Measurements from ENCODE around the gene ME2.
"Not testable (repeated sequence)": the region's sequence is repeated elsewhere in the genome, so short reads cannot be mapped to it uniquely, and the experiment has no call there.

ME2 gene

GRCh38 chr18:50863840-50864375 lies 15.0 kb upstream of the ME2 start:
- Histone ChIP-seq H3K4me1 (ENCODE audit: control insufficient read depth, insufficient read depth, low read length) (no peaks in the 10 kb centered on the region), H3K4me3 (ENCODE audit: low read depth, low read length) (no peak overlapping the region), H3K27me3 (ENCODE audit: control insufficient read depth, insufficient read depth, low read length) (no peaks in the 10 kb centered on the region), H3K36me3 (ENCODE audit: control insufficient read depth, insufficient read depth, low read length) (no peaks in the 10 kb centered on the region), H3K9ac (ENCODE audit: low read depth, low read length) (no peak overlapping the region), H3K9me3 (ENCODE audit: control insufficient read depth, insufficient read depth, low read length) (no peaks in the 10 kb centered on the region)

- no peak overlapping the region for H3K9ac ChIP-seq (ENCODE audit: low read depth, low read length)
These were observed 12.2 kb upstream of the ME2 start for GRCh38 chr18:50866765-50867164.

GRCh38 chr18:50869150-50869549 lies 9.8 kb upstream of the ME2 start:
- Histone ChIP-seq H3K9me3 (ENCODE audit: control insufficient read depth, insufficient read depth, low read length) (no peaks in the 10 kb centered on the region), H3K4me3 (ENCODE audit: low read depth, low read length) (no peak overlapping the region), H3K27me3 (ENCODE audit: control insufficient read depth, insufficient read depth, low read length) (no peaks in the 10 kb centered on the region), H3K36me3 (ENCODE audit: control insufficient read depth, insufficient read depth, low read length) (no peaks in the 10 kb centered on the region), H3K9ac (ENCODE audit: low read depth, low read length) (no peak overlapping the region), H3K4me1 (ENCODE audit: control insufficient read depth, insufficient read depth, low read length) (peaks cover 3% of the 10 kb centered on the region)

More at GRCh38 chr18:50866765-50867164, 12.2 kb upstream of the ME2 start:
- no peaks in the 10 kb centered on the region for H3K9me3 ChIP-seq (ENCODE audit: control insufficient read depth, insufficient read depth, low read length)
- no peaks in the 10 kb centered on the region for H3K36me3 ChIP-seq (ENCODE audit: control insufficient read depth, insufficient read depth, low read length)
- H3K27me3 ChIP-seq (ENCODE audit: control insufficient read depth, insufficient read depth, low read length), result no peaks in the 10 kb centered on the region
- H3K4me3 ChIP-seq (ENCODE audit: low read depth, low read length), result no peak overlapping the region
- H3K4me1 ChIP-seq (ENCODE audit: control insufficient read depth, insufficient read depth, low read length), result no peaks in the 10 kb centered on the region

- H3K9me3 ChIP-seq (ENCODE audit: control insufficient read depth, insufficient read depth, low read length), result no peaks in the 10 kb centered on the region
- no peak overlapping the region for H3K4me3 ChIP-seq (ENCODE audit: low read depth, low read length)
- no peaks in the 10 kb centered on the region for H3K36me3 ChIP-seq (ENCODE audit: control insufficient read depth, insufficient read depth, low read length)
- no peaks in the 10 kb centered on the region for H3K27me3 ChIP-seq (ENCODE audit: control insufficient read depth, insufficient read depth, low read length)
- H3K4me1 ChIP-seq (ENCODE audit: control insufficient read depth, insufficient read depth, low read length), result peaks cover 3% of the 10 kb centered on the region
- no peak overlapping the region for H3K9ac ChIP-seq (ENCODE audit: low read depth, low read length)
These were observed 8.6 kb upstream of the ME2 start for GRCh38 chr18:50870138-50870845.

GRCh38 chr18:50871846-50872245 lies 7.1 kb upstream of the ME2 start:
- no peaks in the 10 kb centered on the region for H3K9me3 ChIP-seq (ENCODE audit: control insufficient read depth, insufficient read depth, low read length)
- H3K36me3 ChIP-seq (ENCODE audit: control insufficient read depth, insufficient read depth, low read length), result no peaks in the 10 kb centered on the region
- no peaks in the 10 kb centered on the region for H3K27me3 ChIP-seq (ENCODE audit: control insufficient read depth, insufficient read depth, low read length)
- H3K9ac ChIP-seq (ENCODE audit: low read depth, low read length), result no peak overlapping the region
- peaks cover 3% of the 10 kb centered on the region for H3K4me1 ChIP-seq (ENCODE audit: control insufficient read depth, insufficient read depth, low read length)
- no peak overlapping the region for H3K4me3 ChIP-seq (ENCODE audit: low read depth, low read length)

- no peaks in the 10 kb centered on the region for H3K36me3 ChIP-seq (ENCODE audit: control insufficient read depth, insufficient read depth, low read length)
- peaks cover 3% of the 10 kb centered on the region for H3K4me1 ChIP-seq (ENCODE audit: control insufficient read depth, insufficient read depth, low read length)
- no peak overlapping the region for H3K4me3 ChIP-seq (ENCODE audit: low read depth, low read length)
- no peaks in the 10 kb centered on the region for H3K27me3 ChIP-seq (ENCODE audit: control insufficient read depth, insufficient read depth, low read length)
- no peaks in the 10 kb centered on the region for H3K9me3 ChIP-seq (ENCODE audit: control insufficient read depth, insufficient read depth, low read length)
- no peak overlapping the region for H3K9ac ChIP-seq (ENCODE audit: low read depth, low read length)
These were observed 2.9 kb upstream of the ME2 start for GRCh38 chr18:50875966-50876536.

GRCh38 chr18:50877545-50878265 lies 1.2 kb upstream of the ME2 start:
- H3K27me3 ChIP-seq (ENCODE audit: control insufficient read depth, insufficient read depth, low read length), result no peaks in the 10 kb centered on the region
- no peak overlapping the region for H3K9ac ChIP-seq (ENCODE audit: low read depth, low read length)
- no peaks in the 10 kb centered on the region for H3K36me3 ChIP-seq (ENCODE audit: control insufficient read depth, insufficient read depth, low read length)
- H3K4me3 ChIP-seq (ENCODE audit: low read depth, low read length), result peak overlapping the region; percentile 67
- no peaks in the 10 kb centered on the region for H3K9me3 ChIP-seq (ENCODE audit: control insufficient read depth, insufficient read depth, low read length)
- no peaks in the 10 kb centered on the region for H3K4me1 ChIP-seq (ENCODE audit: control insufficient read depth, insufficient read depth, low read length)

GRCh38 chr18:50879302-50880118 lies 592 bp downstream of the ME2 start:
- Histone ChIP-seq H3K4me3 (ENCODE audit: low read depth, low read length) (peak overlapping the region; percentile 84), H3K4me1 (ENCODE audit: control insufficient read depth, insufficient read depth, low read length) (no peaks in the 10 kb centered on the region), H3K9ac (ENCODE audit: low read depth, low read length) (peak overlapping the region; percentile 57), H3K27me3 (ENCODE audit: control insufficient read depth, insufficient read depth, low read length) (no peaks in the 10 kb centered on the region), H3K9me3 (ENCODE audit: control insufficient read depth, insufficient read depth, low read length) (no peaks in the 10 kb centered on the region), H3K36me3 (ENCODE audit: control insufficient read depth, insufficient read depth, low read length) (no peaks in the 10 kb centered on the region)

GRCh38 chr18:50880119-50880465 lies 1.2 kb downstream of the ME2 start:
- no peak overlapping the region for H3K9ac ChIP-seq (ENCODE audit: low read depth, low read length)
- H3K9me3 ChIP-seq (ENCODE audit: control insufficient read depth, insufficient read depth, low read length), result no peaks in the 10 kb centered on the region
- H3K36me3 ChIP-seq (ENCODE audit: control insufficient read depth, insufficient read depth, low read length), result no peaks in the 10 kb centered on the region

GRCh38 chr18:50880944-50881343 lies 2.0 kb downstream of the ME2 start:
- H3K4me1 ChIP-seq (ENCODE audit: control insufficient read depth, insufficient read depth, low read length); H3K4me3 ChIP-seq (ENCODE audit: low read depth, low read length); H3K9ac ChIP-seq (ENCODE audit: low read depth, low read length); H3K9me3 ChIP-seq (ENCODE audit: control insufficient read depth, insufficient read depth, low read length); H3K36me3 ChIP-seq (ENCODE audit: control insufficient read depth, insufficient read depth, low read length); H3K27me3 ChIP-seq (ENCODE audit: control insufficient read depth, insufficient read depth, low read length): not testable (repeated sequence)

More at GRCh38 chr18:50880119-50880465, 1.2 kb downstream of the ME2 start:
- peak overlapping the region; percentile 84 for H3K4me3 ChIP-seq (ENCODE audit: low read depth, low read length)
- no peaks in the 10 kb centered on the region for H3K27me3 ChIP-seq (ENCODE audit: control insufficient read depth, insufficient read depth, low read length)
- H3K4me1 ChIP-seq (ENCODE audit: control insufficient read depth, insufficient read depth, low read length), result no peaks in the 10 kb centered on the region

- Histone ChIP-seq H3K4me3 (ENCODE audit: low read depth, low read length) (no peak overlapping the region), H3K9ac (ENCODE audit: low read depth, low read length) (no peak overlapping the region), H3K36me3 (ENCODE audit: control insufficient read depth, insufficient read depth, low read length) (no peaks in the 10 kb centered on the region), H3K9me3 (ENCODE audit: control insufficient read depth, insufficient read depth, low read length) (no peaks in the 10 kb centered on the region), H3K27me3 (ENCODE audit: control insufficient read depth, insufficient read depth, low read length) (no peaks in the 10 kb centered on the region), H3K4me1 (ENCODE audit: control insufficient read depth, insufficient read depth, low read length) (no peaks in the 10 kb centered on the region)
These were observed 8.0 kb downstream of the ME2 start for GRCh38 chr18:50886929-50887328.
